Heart right ventricle (tissue), 16 donors: ENCODE results near the gene TMEM154. TPM values are rescaled to one million over a fixed set of nuclear protein-coding genes. Genes with fewer than 3 reads are reported as not detected.

Source experiments
- ATAC-seq, 8 donors: fragments of 200-7000 bp; cut with Tn5 transposase; one replicate each; pipeline ENCODE4 v1.9.1; 2020; ENCODE audit warnings: mild to moderate bottlenecking in 8 of 8, moderate library complexity in 8 of 8, moderate number of reproducible peaks in 1 of 8
- DNase-seq, 2 donors: peaks; one replicate each; pipeline ENCODE4 v3.0.0-alpha.2; 2020
- H3K27ac ChIP-seq, 10 donors: fragments of 200-600 bp; sonication (generic) in 2 of 10; one replicate each; pipeline versions ENCODE4 v1.5.0 to v1.8.0; 2020 to 2022; ENCODE audit warnings: mild to moderate bottlenecking in 3 of 10
- H3K27me3 ChIP-seq, 7 donors: fragments of 200-600 bp; one replicate each; pipeline ENCODE4 v1.8.0; 2021 to 2022; ENCODE audit warnings: mild to moderate bottlenecking in 2 of 7
- H3K36me3 ChIP-seq, 9 donors: fragments of 200-600 bp; sonication (generic) in 1 of 9; one replicate each; pipeline versions ENCODE4 v1.5.0 to v1.8.0; 2020 to 2022; ENCODE audit warnings: mild to moderate bottlenecking in 2 of 9
- H3K4me1 ChIP-seq, 9 donors: fragments of 200-600 bp; sonication (generic) in 1 of 9; one replicate each; pipeline versions ENCODE4 v1.5.0 to v1.8.0; 2020 to 2022; ENCODE audit warnings: mild to moderate bottlenecking in 4 of 9
- H3K4me3 ChIP-seq, 10 donors: fragments of 200-600 bp; sonication (generic) in 2 of 10; one replicate each; pipeline versions ENCODE4 v1.5.0 to v1.8.0; 2020 to 2022; ENCODE audit warnings: mild to moderate bottlenecking in 7 of 10, moderate library complexity in 2 of 10
- H3K9me3 ChIP-seq, 11 donors: fragments of 200-600 bp in 10 of 11; sonication (generic) in 2 of 11; one replicate each; pipeline versions ENCODE4 v1.5.0 to v1.8.0; 2013 to 2022; ENCODE audit warnings: mild to moderate bottlenecking in 2 of 11, control low read depth in 1 of 11, moderate library complexity in 1 of 11
- WGBS, 2 donors: extraction: QIAGEN DNeasy Blood & Tissue Kit; methylation state at CpG; one replicate each; pipeline ENCODE4 v1.1.7; 2013; ENCODE audit warnings: inconsistent platforms in 1 of 2; 5-methylcytosine and 5-hydroxymethylcytosine counted together
- intact Hi-C, 10 donors: fragments of 100-400 bp; cut with DNase I; formaldehyde crosslinking; loops; one replicate each; pipeline versions ENCODE4 v1.11.1 to v1.14.2; 2022
- polyA plus RNA-seq, 2 donors: library from polyadenylated mRNA; stranded (reverse); fragments of 200-250 nt; gene quantifications; one replicate each; pipeline ENCODE4 v1.2.3, GENCODE V29; 2013
- total RNA-seq, 10 donors: library from RNA; stranded (reverse); fragmentation: NEBNext Ultra II Directional in 3 of 10; extraction: Animal tissue kit (Norgen Biotek cat#: 25700) in 3 of 10; gene quantifications; one replicate each; pipeline versions ENCODE4 v1.2.1 to v1.2.4, GENCODE V29; 2021 to 2023
- TF ChIP-seq, protein P1 (sequence below), 9 donors: fragments of 200-600 bp; sonication (generic) in 2 of 9; IDR thresholded peaks; one replicate each; pipeline versions ENCODE4 v1.5.0 to v1.8.0; 2021 to 2022; ENCODE audit warnings: antibody characterized with exemption in 9 of 9, mild to moderate bottlenecking in 5 of 9, moderate library complexity in 1 of 9
- donor health status: Arrhythmogenic right ventricular cardiomyopathy.
- donor health status: ischemic (EF 13 %, LVEDD 7.1; RV severe dilation, severe dysfunction).
- donor health status: healthy with polysubstance abuse.
- donor health status: DM: no; HTN: yes; CAD: no.
- donor health status: DM: no; HTN: no; CAD: no.
- donor health status: ischemic (EF 25% LVEDD 6.9; RV normal size, moderate dysfunction).
- donor health status: ischemic (EF 25% LVEDD 5.7; RV mildly dilated, moderate dysfunction).
- donor health status: healthy.
- donor health status: DM: yes; HTN: yes; CAD: no.
- donor health status: Ischemic cardiomyopathy.
- donor health status: ischemic (EF 35%, LVEDD 5.7; RV mildly dilated, moderate dysfunction).
- donor health status: nonischemic (EF 11% LVEDD 7.7; RV severe dilation, severe dysfunction).
- donor health status: DM: yes; HTN: yes; CAD: no.
- donor health status: PGD.
- donor health status: ischemic (EF 29% LVEDD 5.4; RV normal size, mild dysfunction).
- donor health status: nonischemic (EF 23%, LVEDD 6.1; RV moderate dilation, normal function).

The TMEM154 gene
- total and polyA plus RNA-seq, 12 donors, result 0.25 to 5.4 (median 1.8) TPM

GRCh38 chr4:152581536-152582160 is 98.1 kb downstream of the TMEM154 start:
- Histone ChIP-seq H3K27me3 (peaks cover 0 to 4% (median 0%) of the 10 kb centered on the region in 7 donors), H3K27ac (no peak overlapping the region), H3K36me3 (no peaks in the 10 kb centered on the region), H3K4me1 (peaks cover 0 to 8% (median 0%) of the 10 kb centered on the region in 9 donors), H3K4me3 (no peak overlapping the region), H3K9me3 (no peaks in the 10 kb centered on the region)
- no peak for DNase-seq
- TF ChIP-seq, protein P1, sequence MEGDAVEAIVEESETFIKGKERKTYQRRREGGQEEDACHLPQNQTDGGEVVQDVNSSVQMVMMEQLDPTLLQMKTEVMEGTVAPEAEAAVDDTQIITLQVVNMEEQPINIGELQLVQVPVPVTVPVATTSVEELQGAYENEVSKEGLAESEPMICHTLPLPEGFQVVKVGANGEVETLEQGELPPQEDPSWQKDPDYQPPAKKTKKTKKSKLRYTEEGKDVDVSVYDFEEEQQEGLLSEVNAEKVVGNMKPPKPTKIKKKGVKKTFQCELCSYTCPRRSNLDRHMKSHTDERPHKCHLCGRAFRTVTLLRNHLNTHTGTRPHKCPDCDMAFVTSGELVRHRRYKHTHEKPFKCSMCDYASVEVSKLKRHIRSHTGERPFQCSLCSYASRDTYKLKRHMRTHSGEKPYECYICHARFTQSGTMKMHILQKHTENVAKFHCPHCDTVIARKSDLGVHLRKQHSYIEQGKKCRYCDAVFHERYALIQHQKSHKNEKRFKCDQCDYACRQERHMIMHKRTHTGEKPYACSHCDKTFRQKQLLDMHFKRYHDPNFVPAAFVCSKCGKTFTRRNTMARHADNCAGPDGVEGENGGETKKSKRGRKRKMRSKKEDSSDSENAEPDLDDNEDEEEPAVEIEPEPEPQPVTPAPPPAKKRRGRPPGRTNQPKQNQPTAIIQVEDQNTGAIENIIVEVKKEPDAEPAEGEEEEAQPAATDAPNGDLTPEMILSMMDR (IDR thresholded peaks at IDR 0.05), result peak in 2 of 9 donors; percentile 15 to 16
- 67 to 82% methylated on average over 3 of the region's 3 CpGs for WGBS, 2 donors
- intact Hi-C loops, result no loop called here
- no peak for ATAC-seq

DNA sequence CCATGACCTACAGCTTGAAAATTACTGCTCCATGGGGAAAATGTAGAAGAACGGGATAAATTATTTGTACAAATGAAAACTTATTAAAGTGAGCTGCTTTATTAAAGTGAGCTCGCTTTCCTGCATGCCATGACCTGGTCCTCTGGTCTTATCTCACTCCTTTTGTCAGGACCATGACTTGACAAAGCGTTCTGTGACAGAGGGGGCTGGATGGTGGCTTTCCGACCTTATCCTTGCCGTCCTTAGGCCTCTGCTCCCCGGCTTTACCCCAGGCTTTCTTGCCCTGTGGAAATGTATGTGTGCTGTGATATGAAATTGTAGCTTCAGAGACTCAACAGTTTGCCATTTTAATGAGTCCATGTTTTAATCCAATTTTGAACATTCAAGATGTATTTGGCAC is 99.9 kb downstream of the TMEM154 start:
- ATAC-seq (no peak), DNase-seq (no peak)
- WGBS, 2 donors, result 82 to 85% methylated on average over 6 of the region's 6 CpGs
- H3K36me3 ChIP-seq, result no peaks in the 10 kb centered on the region
- H3K27ac ChIP-seq, result no peak overlapping the region
- H3K4me1 ChIP-seq, result peaks cover 0 to 8% (median 0%) of the 10 kb centered on the region in 9 donors
- TF ChIP-seq, protein P1 (IDR thresholded peaks at IDR 0.05), result no peak
- intact Hi-C loops, result no loop called here
- no peak overlapping the region for H3K4me3 ChIP-seq
- H3K9me3 ChIP-seq, result no peaks in the 10 kb centered on the region
- peaks cover 0 to 4% (median 0%) of the 10 kb centered on the region in 7 donors for H3K27me3 ChIP-seq

- TF ChIP-seq, protein P1 (IDR thresholded peaks at IDR 0.05), result no peak
- Histone ChIP-seq H3K9me3 (no peaks in the 10 kb centered on the region), H3K27me3 (peaks cover 0 to 8% (median 0%) of the 10 kb centered on the region in 7 donors), H3K4me1 (peaks cover 0 to 8% (median 0%) of the 10 kb centered on the region in 9 donors), H3K36me3 (no peaks in the 10 kb centered on the region), H3K4me3 (no peak overlapping the region), H3K27ac (no peak overlapping the region)
- intact Hi-C loops, result no loop called here
- DNase-seq (no peak), ATAC-seq (no peak)
- WGBS, 2 donors, result 74 to 81% methylated on average over 11 of the region's 11 CpGs
Observed at GRCh38 chr4:152579107-152579764, 100.6 kb downstream of the TMEM154 start.

DNA sequence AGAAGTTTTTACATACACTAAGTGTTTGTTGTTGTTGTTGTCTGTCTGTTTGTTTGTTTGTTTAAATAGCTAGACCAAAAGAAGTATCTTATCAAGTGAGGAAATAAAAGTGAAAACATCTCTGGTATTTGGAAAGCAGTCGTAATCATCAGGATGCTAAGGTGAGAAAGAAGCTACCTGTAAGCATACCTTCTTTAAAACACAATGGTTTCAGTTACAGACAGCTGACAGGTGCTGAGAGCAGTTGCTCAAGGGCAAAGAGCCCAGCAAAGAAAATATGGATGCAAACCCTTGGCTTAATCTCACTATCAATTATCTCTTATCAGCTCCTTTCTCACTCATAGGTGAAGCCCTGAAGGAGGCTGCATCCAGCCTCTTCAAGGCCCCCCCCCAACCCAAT is 101.1 kb downstream of the TMEM154 start:
- no peak overlapping the region for H3K4me3 ChIP-seq
- WGBS, 2 donors, result 54 to 57% methylated on average over 1 of the region's 1 CpG
- TF ChIP-seq, protein P1 (IDR thresholded peaks at IDR 0.05), result no peak
- H3K36me3 ChIP-seq, result no peaks in the 10 kb centered on the region
- H3K27ac ChIP-seq, result no peak overlapping the region
- H3K9me3 ChIP-seq, result no peaks in the 10 kb centered on the region
- intact Hi-C loops, result no loop called here
- DNase-seq, result no peak
- peaks cover 0 to 8% (median 0%) of the 10 kb centered on the region in 9 donors for H3K4me1 ChIP-seq
- no peak for ATAC-seq
- H3K27me3 ChIP-seq, result peaks cover 0 to 8% (median 0%) of the 10 kb centered on the region in 7 donors
